ENCODE results near the gene PTPRD. TPM values are rescaled to one million over a fixed set of nuclear protein-coding genes. Genes with fewer than 3 reads are reported as not detected.

PTPRD gene
- total RNA-seq, 1 donor from 2014 or later, result 136 TPM

- Histone ChIP-seq H3K9me3 (ENCODE audit: low read depth) (no peaks in the 10 kb centered on the region), H3K27me3 (no peaks in the 10 kb centered on the region), H3K36me3 (no peaks in the 10 kb centered on the region), H3K9ac (no peak overlapping the region), H3K4me2 (no peak overlapping the region), H3K27ac (no peak overlapping the region), H2AFZ (replicated peaks) (no peak overlapping the region), H3K4me1 (peaks cover 11% of the 10 kb centered on the region), H3K79me2 (ENCODE audit: low read depth) (no peaks in the 10 kb centered on the region), H3K4me3 (no peak overlapping the region), H4K20me1 (ENCODE audit: low read depth) (no peaks in the 10 kb centered on the region), H3F3A (ENCODE audit: low read depth) (no peaks in the 10 kb centered on the region)
- H3K27ac Mint-ChIP-seq, result no peak overlapping the region
- H3K4me3 Mint-ChIP-seq, result no peak overlapping the region
- no peaks in the 10 kb centered on the region for H3K9me3 Mint-ChIP-seq
- peaks cover 18% of the 10 kb centered on the region for H3K36me3 Mint-ChIP-seq
- TF ChIP-seq CTCF (IDR thresholded peaks at IDR 0.05), result no peak
- no peak for TF ChIP-seq EZH2phosphoT487 (IDR thresholded peaks at IDR 0.05)
- no peak for TF ChIP-seq EZH2 (IDR thresholded peaks at IDR 0.05)
- no peak for DNase-seq (ENCODE audit: low spot score)
- no peaks in the 10 kb centered on the region for H3K27me3 Mint-ChIP-seq (ENCODE audit: insufficient read depth, low read depth)
- peaks cover 8% of the 10 kb centered on the region for H3K4me1 Mint-ChIP-seq
Observed at GRCh38 chr9:8412327-8412726, 2200.5 kb downstream of the PTPRD start.

GRCh38 chr9:8408575-8409190 is 2204.1 kb downstream of the PTPRD start:
- H3F3A ChIP-seq (ENCODE audit: low read depth), result no peaks in the 10 kb centered on the region
- TF ChIP-seq EZH2 (IDR thresholded peaks at IDR 0.05) (no peak), EZH2phosphoT487 (IDR thresholded peaks at IDR 0.05) (no peak), CTCF (IDR thresholded peaks at IDR 0.05) (no peak)
- no peak overlapping the region for H3K4me3 ChIP-seq
- H3K27me3 ChIP-seq, result no peaks in the 10 kb centered on the region
- no peaks in the 10 kb centered on the region for H4K20me1 ChIP-seq (ENCODE audit: low read depth)
- Mint-ChIP-seq H3K4me1 (peaks cover 8% of the 10 kb centered on the region), H3K9me3 (no peaks in the 10 kb centered on the region), H3K27me3 (ENCODE audit: insufficient read depth, low read depth) (no peaks in the 10 kb centered on the region), H3K36me3 (peaks cover 22% of the 10 kb centered on the region), H3K4me3 (no peak overlapping the region), H3K27ac (no peak overlapping the region)
- H3K9me3 ChIP-seq (ENCODE audit: low read depth), result no peaks in the 10 kb centered on the region
- no peak overlapping the region for H3K9ac ChIP-seq
- H3K27ac ChIP-seq, result no peak overlapping the region
- H3K79me2 ChIP-seq (ENCODE audit: low read depth), result no peaks in the 10 kb centered on the region
- no peaks in the 10 kb centered on the region for H3K36me3 ChIP-seq
- H3K4me1 ChIP-seq, result peaks cover 11% of the 10 kb centered on the region
- H3K4me2 ChIP-seq, result peak overlapping the region; percentile 2
- DNase-seq (ENCODE audit: low spot score), result peak; percentile 5
- H2AFZ ChIP-seq (replicated peaks), result no peak overlapping the region

GRCh38 chr9:8401961-8402705 is 2210.7 kb downstream of the PTPRD start:
- Histone ChIP-seq H3K4me3 (no peak overlapping the region), H3K27me3 (no peaks in the 10 kb centered on the region), H3K4me1 (peaks cover 5% of the 10 kb centered on the region), H2AFZ (replicated peaks) (no peak overlapping the region), H3K9ac (no peak overlapping the region), H3K36me3 (no peaks in the 10 kb centered on the region), H3K4me2 (no peak overlapping the region), H3K9me3 (ENCODE audit: low read depth) (no peaks in the 10 kb centered on the region), H3K27ac (no peak overlapping the region), H3K79me2 (ENCODE audit: low read depth) (no peaks in the 10 kb centered on the region), H3F3A (ENCODE audit: low read depth) (no peaks in the 10 kb centered on the region), H4K20me1 (ENCODE audit: low read depth) (no peaks in the 10 kb centered on the region)
- no peaks in the 10 kb centered on the region for H3K9me3 Mint-ChIP-seq
- DNase-seq (ENCODE audit: low spot score), result no peak
- H3K27ac Mint-ChIP-seq, result no peak overlapping the region
- H3K36me3 Mint-ChIP-seq, result peaks cover 7% of the 10 kb centered on the region
- no peaks in the 10 kb centered on the region for H3K27me3 Mint-ChIP-seq (ENCODE audit: insufficient read depth, low read depth)
- TF ChIP-seq EZH2 (IDR thresholded peaks at IDR 0.05) (no peak), CTCF (IDR thresholded peaks at IDR 0.05) (no peak), EZH2phosphoT487 (IDR thresholded peaks at IDR 0.05) (no peak)
- peaks cover 15% of the 10 kb centered on the region for H3K4me1 Mint-ChIP-seq
- H3K4me3 Mint-ChIP-seq, result no peak overlapping the region

Data from neural progenitor cell (in vitro differentiated cells).